Vagina (tissue), 2 donors: ENCODE measurements around the gene FGA.

ENCODE experiments used
- CTCF ChIP-seq, 3 experiments: fragments of 450-650 bp in 2 of 3; fragments of 200-600 bp in 1 of 3; sonication (generic) in 1 of 3; IDR thresholded peaks; one replicate each; pipeline ENCODE4 v1.5.1; 2017 to 2019; ENCODE audit warnings: antibody characterized with exemption in 3 of 3, mild to moderate bottlenecking in 2 of 3, moderate library complexity in 2 of 3
- POLR2A ChIP-seq, 2 donors: fragments of 450-650 bp; IDR thresholded peaks; one replicate each; pipeline ENCODE4 v1.6.1; 2017; ENCODE audit warnings: antibody characterized with exemption in 2 of 2, mild to moderate bottlenecking in 2 of 2, moderate library complexity in 2 of 2

GRCh38 chr4:154597798-154598774 lies 7.5 kb upstream of the FGA start:
- TF ChIP-seq POLR2A (IDR thresholded peaks at IDR 0.05) (no peak), CTCF (IDR thresholded peaks at IDR 0.05) (no peak)
